HPDE6-E6E7 (cell line): ENCODE measurements around the gene VEGFB.

Experiments
- DNase-seq: peaks from one replicate; pipeline ENCODE4 v3.0.0; 2011; ENCODE audit warnings: missing footprints; ENCODE audit errors: extremely low spot score

VEGFB gene

GRCh38 chr11:64246871-64247728 lies 12.7 kb downstream of the VEGFB start, which contains the start of gene PPP1R14B:
TSS of gene PPP1R14B (minus strand) at chr11:64246943. CDS start at chr11:64246673, 270 bp downstream.
- no peak for DNase-seq

GRCh38 chr11:64247729-64248531 lies 13.5 kb downstream of the VEGFB start:
- no peak for DNase-seq

GRCh38 chr11:64248578-64248977 lies 14.2 kb downstream of the VEGFB start:
- DNase-seq = no peak

DNA sequence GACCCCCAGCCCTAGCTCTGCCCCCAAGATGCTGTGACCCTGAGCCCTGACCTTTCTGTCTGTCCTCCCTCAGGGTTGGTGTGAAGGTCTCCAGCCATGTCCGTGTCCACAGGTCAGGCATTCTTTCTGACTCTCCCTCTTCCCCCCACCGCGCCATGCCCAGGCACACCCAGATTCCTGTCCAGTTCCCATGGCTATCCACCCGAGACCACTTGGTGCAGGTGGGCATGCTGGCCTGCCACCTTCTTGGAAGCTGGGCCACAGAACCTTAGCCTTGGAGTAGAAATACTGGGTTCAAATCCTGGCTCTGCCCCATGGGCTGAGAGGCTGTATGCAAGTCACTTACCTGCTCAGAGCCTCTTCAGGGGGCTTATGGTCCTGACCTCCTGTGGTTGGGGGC lies 14.7 kb downstream of the VEGFB start:
- DNase-seq = no peak

- no peak for DNase-seq
Observed at GRCh38 chr11:64249563-64250414, 15.4 kb downstream of the VEGFB start.

GRCh38 chr11:64250415-64251015 lies 16.1 kb downstream of the VEGFB start:
- no peak for DNase-seq

- DNase-seq = no peak
Observed at GRCh38 chr11:64251016-64251752, 16.8 kb downstream of the VEGFB start, which contains the start of gene PLCB3. TSS of gene PLCB3 (plus strand) at chr11:64251530. CDS start at chr11:64251650, 120 bp downstream.

GRCh38 chr11:64251753-64252002 lies 17.3 kb downstream of the VEGFB start:
- no peak for DNase-seq

GRCh38 chr11:64252003-64252872 lies 17.9 kb downstream of the VEGFB start:
- DNase-seq = no peak

DNA sequence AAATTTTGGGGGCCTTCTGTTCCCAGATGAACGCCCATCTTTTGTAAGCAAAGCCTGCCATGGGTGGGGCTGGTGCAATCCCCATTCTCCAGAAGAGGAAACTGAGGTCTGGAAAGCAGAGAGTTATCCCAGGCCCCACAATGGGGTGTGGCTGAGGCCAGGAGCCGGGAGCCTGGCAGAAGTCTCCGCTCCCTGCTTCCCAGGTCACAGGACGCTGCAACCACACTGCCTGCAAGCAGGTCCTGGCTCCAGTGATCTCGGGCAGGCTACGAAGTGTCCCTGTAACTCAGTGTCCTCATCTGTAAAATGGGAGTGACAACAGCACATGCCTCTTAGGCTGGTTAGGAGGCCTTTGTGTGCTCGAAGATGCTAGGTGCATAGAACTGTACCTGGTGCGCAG lies 18.7 kb downstream of the VEGFB start:
- DNase-seq = no peak

- DNase-seq = no peak
Observed at GRCh38 chr11:64253481-64253880, 19.1 kb downstream of the VEGFB start.

DNA sequence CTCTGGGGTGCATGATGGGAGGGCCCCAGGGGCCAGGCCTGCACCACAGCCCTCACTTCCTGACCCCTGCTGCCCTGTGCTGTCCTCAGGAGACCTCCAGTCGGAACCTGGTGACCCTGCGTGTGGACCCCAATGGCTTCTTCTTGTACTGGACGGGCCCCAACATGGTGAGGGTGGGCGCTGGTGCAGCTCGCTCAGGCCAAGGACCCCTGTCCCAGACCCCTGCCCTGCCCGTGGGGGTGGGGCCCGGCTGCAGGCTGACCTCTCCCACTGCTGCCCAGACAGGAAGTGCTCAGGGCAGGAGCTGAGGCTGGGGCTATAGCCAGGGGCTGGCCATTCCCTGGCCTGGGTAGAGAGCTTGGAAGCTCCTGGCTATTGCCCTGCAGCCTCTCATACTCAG lies 19.9 kb downstream of the VEGFB start:
- no peak for DNase-seq

DNA sequence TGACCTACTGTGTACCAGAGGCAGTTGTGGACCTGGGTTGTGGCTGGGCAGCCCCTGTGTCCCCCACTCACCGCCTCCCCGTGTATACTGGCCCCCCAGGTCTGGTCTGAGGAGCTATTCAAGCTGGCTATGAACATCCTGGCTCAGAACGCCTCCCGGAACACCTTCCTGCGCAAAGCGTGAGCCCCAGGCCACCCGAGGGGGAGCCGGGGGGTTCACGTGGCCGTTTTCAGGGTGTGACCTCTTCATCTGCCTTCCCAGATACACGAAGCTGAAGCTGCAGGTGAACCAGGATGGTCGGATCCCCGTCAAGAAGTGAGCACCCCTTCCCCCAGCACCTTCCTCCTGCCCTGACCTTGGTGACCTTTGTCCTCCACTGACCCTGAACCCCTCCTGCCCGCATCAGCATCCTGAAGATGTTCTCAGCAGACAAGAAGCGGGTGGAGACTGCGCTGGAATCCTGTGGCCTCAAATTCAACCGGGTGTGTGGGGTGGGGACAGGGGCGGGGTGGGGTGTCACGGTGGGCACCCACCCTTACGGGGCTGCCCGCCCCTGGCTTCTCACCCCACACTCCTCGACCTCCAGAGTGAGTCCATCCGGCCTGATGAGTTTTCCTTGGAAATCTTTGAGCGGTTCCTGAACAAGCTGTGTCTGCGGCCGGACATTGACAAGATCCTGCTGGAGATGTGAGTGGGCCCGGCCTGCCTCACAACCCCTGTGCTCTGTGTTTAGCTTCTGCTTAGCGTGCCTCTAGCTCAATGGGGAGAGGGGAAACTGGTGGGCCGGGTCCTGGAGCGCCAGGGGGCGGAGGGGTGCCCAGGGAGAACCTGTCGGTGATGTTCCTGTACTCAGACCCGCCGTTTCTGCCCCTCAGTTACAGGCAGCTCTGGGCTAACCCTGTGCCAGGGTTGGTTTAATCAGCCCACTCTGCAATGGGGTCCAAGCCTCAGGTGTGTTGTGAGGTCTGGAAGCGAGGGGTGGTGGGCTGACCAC lies 21.0 kb downstream of the VEGFB start:
- no peak for DNase-seq

DNA sequence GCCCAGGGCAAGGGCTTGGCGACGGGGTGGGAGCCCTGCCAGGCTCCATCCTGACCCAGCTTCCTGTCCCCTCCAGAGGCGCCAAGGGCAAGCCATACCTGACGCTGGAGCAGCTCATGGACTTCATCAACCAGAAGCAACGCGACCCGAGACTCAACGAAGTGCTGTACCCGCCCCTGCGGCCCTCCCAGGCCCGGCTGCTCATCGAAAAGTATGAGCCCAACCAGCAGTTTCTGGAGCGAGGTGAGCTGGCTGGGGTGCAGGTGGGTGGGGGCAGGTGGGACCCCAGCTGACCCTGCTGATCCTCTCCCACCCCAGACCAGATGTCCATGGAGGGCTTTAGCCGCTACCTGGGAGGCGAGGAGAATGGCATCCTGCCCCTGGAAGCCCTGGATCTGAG lies 21.9 kb downstream of the VEGFB start:
- DNase-seq = no peak

DNA sequence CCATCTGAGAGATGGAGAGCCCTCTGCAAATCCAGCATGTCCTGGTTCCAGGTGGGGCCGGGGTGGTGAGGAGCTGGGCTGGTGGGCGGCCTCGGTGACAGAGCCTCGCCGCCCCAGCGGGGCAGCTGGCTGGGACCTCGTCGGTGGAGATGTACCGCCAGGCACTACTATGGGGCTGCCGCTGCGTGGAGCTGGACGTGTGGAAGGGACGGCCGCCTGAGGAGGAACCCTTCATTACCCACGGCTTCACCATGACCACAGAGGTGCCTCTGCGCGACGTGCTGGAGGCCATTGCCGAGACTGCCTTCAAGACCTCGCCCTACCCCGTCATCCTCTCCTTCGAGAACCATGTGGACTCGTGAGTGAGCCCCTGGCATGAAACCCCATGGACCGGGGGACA lies 24.0 kb downstream of the VEGFB start:
- DNase-seq = no peak

GRCh38 chr11:64258946-64259532 lies 24.7 kb downstream of the VEGFB start:
- DNase-seq = no peak

GRCh38 chr11:64259533-64260067 lies 25.2 kb downstream of the VEGFB start:
- DNase-seq = no peak

DNA sequence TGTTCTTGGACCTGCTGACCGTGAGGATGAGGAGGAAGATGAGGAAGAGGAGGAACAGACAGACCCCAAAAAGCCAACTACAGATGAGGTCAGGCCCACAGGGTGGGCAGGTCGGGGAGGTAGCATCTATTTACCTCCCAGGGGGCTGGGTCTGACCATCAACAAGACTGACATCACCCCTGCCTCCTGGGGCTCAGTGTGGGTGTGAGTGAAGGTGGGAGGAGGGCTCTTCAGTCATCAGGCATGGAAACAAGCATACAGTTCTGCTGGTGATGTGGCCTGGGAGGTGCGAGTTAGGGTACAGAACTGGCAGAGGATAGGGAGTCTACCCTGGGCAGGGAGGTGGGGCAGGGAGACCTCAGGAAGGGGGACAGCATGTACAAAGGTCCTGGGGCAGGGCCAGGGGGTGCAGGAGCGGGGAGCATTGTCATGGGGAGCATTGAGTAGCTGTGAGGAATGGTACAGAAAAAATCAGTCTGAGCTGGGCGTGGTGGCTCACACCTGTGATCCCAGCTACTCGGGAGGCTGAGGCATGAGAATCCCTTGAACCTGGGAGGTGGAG lies 25.8 kb downstream of the VEGFB start:
- DNase-seq = no peak
